ENCODE data around the gene ARHGAP44.

The ARHGAP44 gene

DNA sequence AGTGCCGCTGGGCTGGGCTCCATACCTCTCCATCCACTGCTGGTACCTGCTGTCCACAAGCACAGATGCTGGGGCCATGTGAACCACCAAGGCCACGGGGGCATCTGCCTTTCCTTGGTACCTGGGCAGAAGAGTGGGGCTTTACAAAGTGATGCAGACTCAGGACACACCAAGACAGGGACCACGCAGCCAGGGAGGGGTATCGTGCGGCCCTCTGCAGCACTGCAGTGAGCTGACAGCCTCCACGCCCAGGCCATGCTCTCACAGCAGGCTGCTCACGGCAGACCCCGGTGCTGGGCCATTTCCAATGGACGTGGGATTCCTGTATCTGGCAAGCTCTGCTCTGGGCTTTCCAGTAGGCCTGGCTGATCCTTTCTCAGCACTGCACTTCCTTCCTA lies 214.2 kb downstream of the ARHGAP44 start:
- no peak overlapping the region for H3K27ac ChIP-seq (replicated peaks)
- TF ChIP-seq SPI1 (IDR thresholded peaks at IDR 0.05; ENCODE audit: borderline replicate concordance, low read depth) (no peak), GABPA (IDR thresholded peaks at IDR 0.05; ENCODE audit: low read depth) (no peak), POLR2AphosphoS5 (IDR thresholded peaks at IDR 0.05; ENCODE audit: low read depth) (no peak)
- TF ChIP-seq, protein P1, sequence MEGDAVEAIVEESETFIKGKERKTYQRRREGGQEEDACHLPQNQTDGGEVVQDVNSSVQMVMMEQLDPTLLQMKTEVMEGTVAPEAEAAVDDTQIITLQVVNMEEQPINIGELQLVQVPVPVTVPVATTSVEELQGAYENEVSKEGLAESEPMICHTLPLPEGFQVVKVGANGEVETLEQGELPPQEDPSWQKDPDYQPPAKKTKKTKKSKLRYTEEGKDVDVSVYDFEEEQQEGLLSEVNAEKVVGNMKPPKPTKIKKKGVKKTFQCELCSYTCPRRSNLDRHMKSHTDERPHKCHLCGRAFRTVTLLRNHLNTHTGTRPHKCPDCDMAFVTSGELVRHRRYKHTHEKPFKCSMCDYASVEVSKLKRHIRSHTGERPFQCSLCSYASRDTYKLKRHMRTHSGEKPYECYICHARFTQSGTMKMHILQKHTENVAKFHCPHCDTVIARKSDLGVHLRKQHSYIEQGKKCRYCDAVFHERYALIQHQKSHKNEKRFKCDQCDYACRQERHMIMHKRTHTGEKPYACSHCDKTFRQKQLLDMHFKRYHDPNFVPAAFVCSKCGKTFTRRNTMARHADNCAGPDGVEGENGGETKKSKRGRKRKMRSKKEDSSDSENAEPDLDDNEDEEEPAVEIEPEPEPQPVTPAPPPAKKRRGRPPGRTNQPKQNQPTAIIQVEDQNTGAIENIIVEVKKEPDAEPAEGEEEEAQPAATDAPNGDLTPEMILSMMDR (IDR thresholded peaks at IDR 0.05; ENCODE audit: insufficient read depth, low read length): no peak
- TF ChIP-seq, protein P2, sequence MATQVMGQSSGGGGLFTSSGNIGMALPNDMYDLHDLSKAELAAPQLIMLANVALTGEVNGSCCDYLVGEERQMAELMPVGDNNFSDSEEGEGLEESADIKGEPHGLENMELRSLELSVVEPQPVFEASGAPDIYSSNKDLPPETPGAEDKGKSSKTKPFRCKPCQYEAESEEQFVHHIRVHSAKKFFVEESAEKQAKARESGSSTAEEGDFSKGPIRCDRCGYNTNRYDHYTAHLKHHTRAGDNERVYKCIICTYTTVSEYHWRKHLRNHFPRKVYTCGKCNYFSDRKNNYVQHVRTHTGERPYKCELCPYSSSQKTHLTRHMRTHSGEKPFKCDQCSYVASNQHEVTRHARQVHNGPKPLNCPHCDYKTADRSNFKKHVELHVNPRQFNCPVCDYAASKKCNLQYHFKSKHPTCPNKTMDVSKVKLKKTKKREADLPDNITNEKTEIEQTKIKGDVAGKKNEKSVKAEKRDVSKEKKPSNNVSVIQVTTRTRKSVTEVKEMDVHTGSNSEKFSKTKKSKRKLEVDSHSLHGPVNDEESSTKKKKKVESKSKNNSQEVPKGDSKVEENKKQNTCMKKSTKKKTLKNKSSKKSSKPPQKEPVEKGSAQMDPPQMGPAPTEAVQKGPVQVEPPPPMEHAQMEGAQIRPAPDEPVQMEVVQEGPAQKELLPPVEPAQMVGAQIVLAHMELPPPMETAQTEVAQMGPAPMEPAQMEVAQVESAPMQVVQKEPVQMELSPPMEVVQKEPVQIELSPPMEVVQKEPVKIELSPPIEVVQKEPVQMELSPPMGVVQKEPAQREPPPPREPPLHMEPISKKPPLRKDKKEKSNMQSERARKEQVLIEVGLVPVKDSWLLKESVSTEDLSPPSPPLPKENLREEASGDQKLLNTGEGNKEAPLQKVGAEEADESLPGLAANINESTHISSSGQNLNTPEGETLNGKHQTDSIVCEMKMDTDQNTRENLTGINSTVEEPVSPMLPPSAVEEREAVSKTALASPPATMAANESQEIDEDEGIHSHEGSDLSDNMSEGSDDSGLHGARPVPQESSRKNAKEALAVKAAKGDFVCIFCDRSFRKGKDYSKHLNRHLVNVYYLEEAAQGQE (IDR thresholded peaks at IDR 0.05; ENCODE audit: insufficient replicate concordance, low read depth): no peak

DNA sequence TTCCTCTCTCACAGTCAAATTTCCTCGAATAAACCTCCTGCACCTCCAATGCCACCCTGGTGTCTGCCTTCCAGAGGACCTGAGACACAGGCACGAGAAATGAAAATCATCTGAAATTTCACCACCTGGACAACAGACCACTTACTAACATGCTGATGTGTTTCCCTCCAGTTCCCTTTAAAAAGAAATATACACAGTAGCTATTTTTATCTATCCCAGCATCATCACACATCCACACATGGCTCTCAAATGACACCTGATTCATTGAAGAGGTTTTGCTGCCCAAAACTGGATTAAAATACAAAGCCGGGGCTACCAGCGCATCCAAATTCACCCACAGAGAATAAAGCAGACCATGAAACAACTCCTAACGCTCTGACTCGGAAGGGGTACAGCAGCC lies 214.6 kb downstream of the ARHGAP44 start:
- Histone ChIP-seq H3K4me3 (replicated peaks; ENCODE audit: insufficient read depth, low read length) (no peak overlapping the region), H3K27me3 (ENCODE audit: insufficient read depth, poor library complexity, severe bottlenecking) (no peaks in the 10 kb centered on the region), H3K27ac (replicated peaks) (no peak overlapping the region)
- DNase-seq (ENCODE audit: low read depth in 1 of 2, low spot score in 1 of 2): no peak
- TF ChIP-seq SPI1 (IDR thresholded peaks at IDR 0.05; ENCODE audit: borderline replicate concordance, low read depth) (no peak), GABPA (IDR thresholded peaks at IDR 0.05; ENCODE audit: low read depth) (no peak), POLR2AphosphoS5 (IDR thresholded peaks at IDR 0.05; ENCODE audit: low read depth) (no peak)
- TF ChIP-seq, protein P1 (IDR thresholded peaks at IDR 0.05; ENCODE audit: insufficient read depth, low read length): no peak
- TF ChIP-seq, protein P2 (IDR thresholded peaks at IDR 0.05; ENCODE audit: insufficient replicate concordance, low read depth): no peak

More for the DNA sequence above, 214.2 kb downstream of the ARHGAP44 start:
- Histone ChIP-seq H3K27me3 (ENCODE audit: insufficient read depth, poor library complexity, severe bottlenecking) (no peaks in the 10 kb centered on the region), H3K4me3 (replicated peaks; ENCODE audit: insufficient read depth, low read length) (no peak overlapping the region)
- no peak for DNase-seq (ENCODE audit: low read depth in 1 of 2, low spot score in 1 of 2)

DNA sequence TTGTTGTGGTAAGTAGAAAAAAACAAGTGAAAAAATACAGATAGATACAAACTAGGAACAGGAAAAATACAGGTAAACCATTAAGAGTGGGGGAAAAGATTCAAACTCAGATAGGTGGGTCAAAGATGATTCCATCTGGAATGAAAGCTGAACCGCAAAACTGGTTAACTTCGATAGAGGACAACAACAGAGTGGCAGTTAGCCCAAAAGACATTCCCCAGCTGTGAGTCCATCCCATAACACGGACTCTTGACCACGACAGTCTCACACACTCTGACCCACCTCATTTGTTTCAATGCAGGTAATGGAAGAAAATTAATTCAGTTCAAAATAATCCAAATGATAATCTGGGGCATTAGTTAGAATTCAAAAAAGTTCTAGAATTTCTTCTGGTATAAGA lies 215.0 kb downstream of the ARHGAP44 start:
- H3K27me3 ChIP-seq (ENCODE audit: insufficient read depth, poor library complexity, severe bottlenecking): no peaks in the 10 kb centered on the region
- DNase-seq (ENCODE audit: low read depth in 1 of 2, low spot score in 1 of 2): no peak
- TF ChIP-seq, protein P1 (IDR thresholded peaks at IDR 0.05; ENCODE audit: insufficient read depth, low read length): no peak
- TF ChIP-seq, protein P2 (IDR thresholded peaks at IDR 0.05; ENCODE audit: insufficient replicate concordance, low read depth): no peak
- no peak for TF ChIP-seq GABPA (IDR thresholded peaks at IDR 0.05; ENCODE audit: low read depth)
- no peak for TF ChIP-seq POLR2AphosphoS5 (IDR thresholded peaks at IDR 0.05; ENCODE audit: low read depth)
- TF ChIP-seq SPI1 (IDR thresholded peaks at IDR 0.05; ENCODE audit: borderline replicate concordance, low read depth): no peak
- H3K27ac ChIP-seq (replicated peaks): no peak overlapping the region
- H3K4me3 ChIP-seq (replicated peaks; ENCODE audit: insufficient read depth, low read length): no peak overlapping the region
